GM12878 (cell line): ENCODE data around the gene RCC1. TPM values are rescaled to one million over a fixed set of nuclear protein-coding genes. Genes with fewer than 3 reads are reported as not detected.

ENCODE experiments used
- ATAC-seq: fragments of 200-7000 bp; cut with Tn5 transposase; 3 replicates; pipeline ENCODE4 v1.9.1; 2020; ENCODE audit warnings: mild to moderate bottlenecking, moderate library complexity
- BruUV-seq: library from RNA; stranded (reverse); fragments of 400-500 nt; replicated peaks from 2 replicates; lab custom pipeline; 2021; lab: Mats Ljungman, UMichigan
- CTCF ChIA-PET: fragments of 300-600 bp; sonication (Branson Sonifier 250); formaldehyde crosslinking; extraction: SDS; loops from one replicate; lab custom pipeline; 2021; ENCODE audit warnings: inconsistent platforms; lab: Yijun Ruan, JAX
- POLR2A ChIA-PET: fragments of 350-600 bp; formaldehyde crosslinking; extraction: SDS; loops from one replicate; lab custom pipeline; 2021; ENCODE audit warnings: inconsistent platforms; lab: Charles Lee
- RAD21 ChIA-PET: fragments of 300-600 bp; sonication (Branson Sonifier 250); formaldehyde crosslinking; loops from one replicate; lab custom pipeline; 2023; ENCODE audit warnings: antibody characterized with exemption; ENCODE audit not compliant: unreplicated experiment; lab: Charles Lee
- SMC1A ChIA-PET: fragments of 300-600 bp; sonication (Branson Sonifier 250); formaldehyde crosslinking; loops from one replicate; lab custom pipeline; 2023; ENCODE audit not compliant: unreplicated experiment, uncharacterized antibody; lab: Charles Lee
- DNase-seq: peaks from one replicate; pipeline ENCODE4 v3.0.0-alpha.2; 2011; ENCODE audit warnings: low read depth, low spot score
- FAIRE-seq: peaks from 3 replicates; lab custom pipeline; 2011; peaks lifted over from hg19 to GRCh38; lab: Jason Lieb, UNC
- H2AFZ ChIP-seq: 2 replicates; pipeline ENCODE4 v1.6.0; 2011; ENCODE audit warnings: low read depth, low read length, control low read depth; ENCODE audit not compliant: control insufficient read depth
- H3K27ac ChIP-seq: 2 replicates; pipeline ENCODE4 v1.5.1; 2011; ENCODE audit warnings: control low read depth; ENCODE audit not compliant: control insufficient read depth, insufficient read depth
- H3K27me3 ChIP-seq, 2 experiments: replicated peaks in 1 of 2; 2 replicates each; pipeline versions ENCODE4 v1.6.0 to v1.6.1; 2011; ENCODE audit warnings: low read length in 1 of 2; ENCODE audit not compliant: control insufficient read depth in 2 of 2, insufficient read depth in 2 of 2
- H3K36me3 ChIP-seq, 2 experiments: 2 replicates each; pipeline ENCODE4 v1.5.1; 2011; ENCODE audit warnings: low read length in 1 of 2; ENCODE audit not compliant: control insufficient read depth in 2 of 2, insufficient read depth in 2 of 2
- H3K4me1 ChIP-seq: 2 replicates; pipeline ENCODE4 v1.6.1; 2011; ENCODE audit warnings: mild to moderate bottlenecking, low read length, moderate library complexity, mixed read lengths; ENCODE audit not compliant: control insufficient read depth, insufficient read depth
- H3K4me2 ChIP-seq: 2 replicates; pipeline ENCODE4 v1.6.0; 2011; ENCODE audit warnings: control low read depth; ENCODE audit not compliant: control insufficient read depth, insufficient read depth
- H3K4me3 ChIP-seq: fragments of 200-600 bp; sonication (generic); 2 replicates; pipeline ENCODE4 v1.5.1; 2016
- H3K79me2 ChIP-seq: 2 replicates; pipeline ENCODE4 v1.6.0; 2011; ENCODE audit warnings: low read length; ENCODE audit not compliant: control insufficient read depth, insufficient read depth
- H3K9ac ChIP-seq: 2 replicates; pipeline ENCODE4 v1.8.0; 2011; ENCODE audit warnings: low read length, control low read depth, mixed read lengths; ENCODE audit not compliant: control insufficient read depth, insufficient read depth
- H3K9me3 ChIP-seq: replicated peaks from 3 replicates; pipeline ENCODE4 v1.5.1; 2011; ENCODE audit warnings: mild to moderate bottlenecking, low read length; ENCODE audit not compliant: control insufficient read depth, insufficient read depth
- H4K20me1 ChIP-seq: 2 replicates; pipeline ENCODE4 v1.6.0; 2011; ENCODE audit not compliant: control insufficient read depth, insufficient read depth
- IKZF1 ChIP-seq: fragments of 450-650 bp; conservative IDR thresholded peaks from 2 replicates; pipeline ENCODE4 v1.6.1; 2017; ENCODE audit warnings: antibody characterized with exemption, mild to moderate bottlenecking
- WGBS: methylation state at CpG from one replicate; pipeline ENCODE4 v1.1.6; 2016; ENCODE audit warnings: low lambda C conversion rate; ENCODE audit not compliant: insufficient replicate concordance, insufficient coverage; ENCODE audit errors: missing lambda C conversion rate; 5-methylcytosine and 5-hydroxymethylcytosine counted together
- in situ Hi-C: fragments of 300-500 bp; cut with MboI; formaldehyde crosslinking; loops from 9 replicates; pipeline ENCODE4 v1.14.3; 2018; ENCODE audit warnings: mixed read lengths
- intact Hi-C: fragments of 100-400 bp; cut with micrococcal nuclease; formaldehyde crosslinking; loops from one replicate; pipeline ENCODE4 v1.14.2; 2022; ENCODE audit not compliant: unreplicated experiment
- polyA plus RNA-seq, 11 experiments: library from polyadenylated mRNA; depleted of rRNA in 4 of 11; unstranded in 6 of 11; stranded (reverse) in 5 of 11; fragments of >200 nt; fragmentation: Nextera tagmentation in 4 of 11; fragmentation: Illumina TruSeq in 1 of 11; extraction: Ambion mirVana in 4 of 11; extraction: Trizol in 1 of 11; gene quantifications; 1 replicate in 1 of 11; 2 replicates in 10 of 11; pipeline versions ENCODE4 v1.2.1 to v1.2.3, GENCODE V29; 2011 to 2016; ENCODE audit warnings: inconsistent platforms in 2 of 11, missing spikeins in 2 of 11, low read depth in 1 of 11
- total RNA-seq, 4 experiments: library from RNA; depleted of rRNA in 3 of 4; stranded (reverse); fragments of >200 nt in 3 of 4; fragmentation: Illumina TruSeq in 1 of 4; extraction: Trizol in 1 of 4; gene quantifications; 2 replicates each; pipeline versions ENCODE4 v1.2.1 to v1.2.3, GENCODE V29; 2013 to 2021
- TF ChIP-seq, protein P1 (sequence below): fragments of 450-650 bp; IDR thresholded peaks from 2 replicates; pipeline ENCODE4 v1.6.1; 2017; ENCODE audit warnings: mild to moderate bottlenecking, low read depth, inconsistent platforms; ENCODE audit not compliant: poor library complexity, severe bottlenecking
- TF ChIP-seq, protein P2 (sequence below): fragments of 450-650 bp; IDR thresholded peaks from 2 replicates; pipeline ENCODE4 v1.6.1; 2016; ENCODE audit warnings: mild to moderate bottlenecking

Gene RCC1
- total and polyA plus RNA-seq, 10 of the 15 experiments (the other 5 are each of a cell fraction or from before 2014, with no cell fraction given) = 8.3 to 99.4 (median 74.6) TPM

- TF ChIP-seq, protein P1, sequence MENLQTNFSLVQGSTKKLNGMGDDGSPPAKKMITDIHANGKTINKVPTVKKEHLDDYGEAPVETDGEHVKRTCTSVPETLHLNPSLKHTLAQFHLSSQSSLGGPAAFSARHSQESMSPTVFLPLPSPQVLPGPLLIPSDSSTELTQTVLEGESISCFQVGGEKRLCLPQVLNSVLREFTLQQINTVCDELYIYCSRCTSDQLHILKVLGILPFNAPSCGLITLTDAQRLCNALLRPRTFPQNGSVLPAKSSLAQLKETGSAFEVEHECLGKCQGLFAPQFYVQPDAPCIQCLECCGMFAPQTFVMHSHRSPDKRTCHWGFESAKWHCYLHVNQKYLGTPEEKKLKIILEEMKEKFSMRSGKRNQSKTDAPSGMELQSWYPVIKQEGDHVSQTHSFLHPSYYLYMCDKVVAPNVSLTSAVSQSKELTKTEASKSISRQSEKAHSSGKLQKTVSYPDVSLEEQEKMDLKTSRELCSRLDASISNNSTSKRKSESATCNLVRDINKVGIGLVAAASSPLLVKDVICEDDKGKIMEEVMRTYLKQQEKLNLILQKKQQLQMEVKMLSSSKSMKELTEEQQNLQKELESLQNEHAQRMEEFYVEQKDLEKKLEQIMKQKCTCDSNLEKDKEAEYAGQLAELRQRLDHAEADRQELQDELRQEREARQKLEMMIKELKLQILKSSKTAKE = no peak
These were observed 6.3 kb upstream of the RCC1 start (continued) for GRCh38 chr1:28499553-28499952.

- H3K9ac ChIP-seq = no peak overlapping the region
- no peaks in the 10 kb centered on the region for H3K9me3 ChIP-seq
- H3K36me3 ChIP-seq = peaks cover under 1 to 2% of the 10 kb centered on the region in 2 experiments
- H3K4me3 ChIP-seq = no peak overlapping the region
- FAIRE-seq = no peak
- BruUV-seq = no TSS peak
- 75% methylated on average over 4 of the region's 4 CpGs for WGBS
- TF ChIP-seq, protein P2, sequence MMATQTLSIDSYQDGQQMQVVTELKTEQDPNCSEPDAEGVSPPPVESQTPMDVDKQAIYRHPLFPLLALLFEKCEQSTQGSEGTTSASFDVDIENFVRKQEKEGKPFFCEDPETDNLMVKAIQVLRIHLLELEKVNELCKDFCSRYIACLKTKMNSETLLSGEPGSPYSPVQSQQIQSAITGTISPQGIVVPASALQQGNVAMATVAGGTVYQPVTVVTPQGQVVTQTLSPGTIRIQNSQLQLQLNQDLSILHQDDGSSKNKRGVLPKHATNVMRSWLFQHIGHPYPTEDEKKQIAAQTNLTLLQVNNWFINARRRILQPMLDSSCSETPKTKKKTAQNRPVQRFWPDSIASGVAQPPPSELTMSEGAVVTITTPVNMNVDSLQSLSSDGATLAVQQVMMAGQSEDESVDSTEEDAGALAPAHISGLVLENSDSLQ = peak; percentile 74
- no peak for TF ChIP-seq IKZF1
- no peak for DNase-seq
- ChIA-PET POLR2A (interaction anchor here (1.1 kb wide), 1 partner anchor 66 kb away, joined by 4 read pairs; no protein-coding TSS in a partner anchor), CTCF (no interaction called here), SMC1A (interaction anchor here (0.6 to 1.5 kb wide), 4 partner anchors 15 to 142 kb away, joined by 3 to 5 read pairs (median 4); no protein-coding TSS in a partner anchor), RAD21 (no interaction called here)
- in situ Hi-C loops (no loop called here), intact Hi-C loops (no loop called here)
- no peak overlapping the region for H3K27ac ChIP-seq
- no peak for ATAC-seq
- no peak overlapping the region for H2AFZ ChIP-seq
- H3K4me2 ChIP-seq = no peak overlapping the region
- H4K20me1 ChIP-seq = no peaks in the 10 kb centered on the region
- no peaks in the 10 kb centered on the region for H3K27me3 ChIP-seq
- H3K79me2 ChIP-seq = peaks cover 18% of the 10 kb centered on the region
- H3K4me1 ChIP-seq = no peaks in the 10 kb centered on the region
These were observed 3.9 kb upstream of the RCC1 start for GRCh38 chr1:28501925-28502324.
